Fibroblast of lung (primary cell): ENCODE data around the gene TFG.

ENCODE experiments used
- CTCF ChIP-seq, 2 donors: IDR thresholded peaks in 1 of 2; conservative IDR thresholded peaks in 1 of 2; 1 replicate in 1 of 2; 2 replicates in 1 of 2; pipeline ENCODE4 v1.5.1; 2011 to 2012; ENCODE audit warnings: low read length in 2 of 2, control low read depth in 1 of 2, inconsistent platforms in 1 of 2, low read depth in 1 of 2, mild to moderate bottlenecking in 1 of 2
- EZH2 ChIP-seq: IDR thresholded peaks from 2 replicates; pipeline ENCODE4 v1.5.1; 2012; ENCODE audit warnings: low read length, control low read depth, mild to moderate bottlenecking; ENCODE audit errors: missing control alignments

GRCh38 chr3:100782348-100782747, 73.1 kb downstream of the TFG start:
- TF ChIP-seq CTCF (conservative IDR thresholded peaks at IDR 0.05 in 1 of 2, IDR thresholded peaks at IDR 0.05 in 1 of 2; ENCODE audit: low read depth in 1 of 2, low read length in 2 of 2) (no peak), EZH2 (no peak)
